ENCODE measurements around the gene TMEM212.
A peak's percentile ranks its signal among the peaks of the same experiment; 100 is the strongest.

The TMEM212 gene

GRCh38 chr3:171865191-171865865 is 22.2 kb downstream of the TMEM212 start:
- H3K79me1 ChIP-seq (replicated peaks; ENCODE audit: low read length, poor library complexity, severe bottlenecking): no peaks in the 10 kb centered on the region
- H4K8ac ChIP-seq (ENCODE audit: low read length): no peak overlapping the region
- H3K18ac ChIP-seq (ENCODE audit: low read depth in 1 of 2, low read length in 2 of 2): peak overlapping the region in 1 of 2 experiments; percentile 7
- DNase-seq: peak; percentile 53
- peak overlapping the region; percentile 40 for H2AK5ac ChIP-seq (ENCODE audit: low read length, severe bottlenecking)
- no peaks in the 10 kb centered on the region for H3K36me3 ChIP-seq (ENCODE audit: control insufficient read depth in 1 of 2, insufficient read depth in 2 of 2, low read depth in 1 of 2, low read length in 2 of 2)
- no peaks in the 10 kb centered on the region for H3K27me3 ChIP-seq (ENCODE audit: control insufficient read depth in 1 of 2, insufficient read depth in 1 of 2, low read length in 2 of 2)
- H3K9me3 ChIP-seq (ENCODE audit: control insufficient read depth, low read length): no peaks in the 10 kb centered on the region
- H3K9ac ChIP-seq (ENCODE audit: low read length): no peak overlapping the region
- H3K27ac ChIP-seq (ENCODE audit: low read length, poor library complexity, severe bottlenecking): no peak overlapping the region
- H2BK15ac ChIP-seq (ENCODE audit: low read depth, poor library complexity, severe bottlenecking): no peak overlapping the region
- H2BK120ac ChIP-seq (ENCODE audit: low read depth, low read length): no peak overlapping the region
- peak overlapping the region in 1 of 2 experiments; percentile 70 for H2BK12ac ChIP-seq (ENCODE audit: low read length in 2 of 2)
- H3K4me3 ChIP-seq (ENCODE audit: insufficient read depth in 1 of 2, low read depth in 1 of 2, low read length in 2 of 2): no peak overlapping the region
- no peak overlapping the region for H2AFZ ChIP-seq (ENCODE audit: low read depth, low read length)
- no peak overlapping the region for H3K4me2 ChIP-seq (ENCODE audit: low read length, poor library complexity, severe bottlenecking)
- H3K4me1 ChIP-seq (ENCODE audit: control insufficient read depth, insufficient read depth, low read depth, low read length): peaks cover 2% of the 10 kb centered on the region
- 57% methylated on average over 3 of the region's 5 CpGs for WGBS
- no peak overlapping the region for H3K23ac ChIP-seq (ENCODE audit: low read length in 2 of 2)
- H2BK5ac ChIP-seq (ENCODE audit: low read depth, low read length, poor library complexity, severe bottlenecking): no peak overlapping the region
- H3K14ac ChIP-seq (ENCODE audit: low read length in 2 of 2): no peak overlapping the region
- H4K91ac ChIP-seq (ENCODE audit: low read length): peak overlapping the region; percentile 52
- H3K4ac ChIP-seq (ENCODE audit: low read depth in 1 of 2, low read length in 2 of 2): peak overlapping the region in 1 of 2 experiments; percentile 47

- DNase-seq: no peak
- Histone ChIP-seq H3K23ac (ENCODE audit: low read length in 2 of 2) (no peak overlapping the region), H3K36me3 (ENCODE audit: control insufficient read depth in 1 of 2, insufficient read depth in 2 of 2, low read depth in 1 of 2, low read length in 2 of 2) (no peaks in the 10 kb centered on the region), H3K27me3 (ENCODE audit: control insufficient read depth in 1 of 2, insufficient read depth in 1 of 2, low read length in 2 of 2) (no peaks in the 10 kb centered on the region), H3K18ac (ENCODE audit: low read depth in 1 of 2, low read length in 2 of 2) (no peak overlapping the region), H3K79me1 (replicated peaks; ENCODE audit: low read length, poor library complexity, severe bottlenecking) (no peaks in the 10 kb centered on the region), H2BK12ac (ENCODE audit: low read length in 2 of 2) (no peak overlapping the region), H2BK5ac (ENCODE audit: low read depth, low read length, poor library complexity, severe bottlenecking) (no peak overlapping the region), H2AK5ac (ENCODE audit: low read length, severe bottlenecking) (no peak overlapping the region), H3K4me2 (ENCODE audit: low read length, poor library complexity, severe bottlenecking) (no peak overlapping the region), H2BK120ac (ENCODE audit: low read depth, low read length) (no peak overlapping the region), H3K4ac (ENCODE audit: low read depth in 1 of 2, low read length in 2 of 2) (no peak overlapping the region), H3K9ac (ENCODE audit: low read length) (no peak overlapping the region), H3K4me3 (ENCODE audit: insufficient read depth in 1 of 2, low read depth in 1 of 2, low read length in 2 of 2) (no peak overlapping the region), H3K9me3 (ENCODE audit: control insufficient read depth, low read length) (no peaks in the 10 kb centered on the region), H3K4me1 (ENCODE audit: control insufficient read depth, insufficient read depth, low read depth, low read length) (peaks cover 3% of the 10 kb centered on the region), H2BK15ac (ENCODE audit: low read depth, poor library complexity, severe bottlenecking) (no peak overlapping the region), H2AFZ (ENCODE audit: low read depth, low read length) (no peak overlapping the region), H4K8ac (ENCODE audit: low read length) (no peak overlapping the region), H3K27ac (ENCODE audit: low read length, poor library complexity, severe bottlenecking) (no peak overlapping the region), H4K91ac (ENCODE audit: low read length) (no peak overlapping the region), H3K14ac (ENCODE audit: low read length in 2 of 2) (no peak overlapping the region)
- 84% methylated on average over 5 of the region's 5 CpGs for WGBS
These were observed 24.8 kb downstream of the TMEM212 start for GRCh38 chr3:171867981-171868380.

GRCh38 chr3:171871392-171872274 is 28.5 kb downstream of the TMEM212 start:
- Histone ChIP-seq H3K9ac (ENCODE audit: low read length) (no peak overlapping the region), H3K14ac (ENCODE audit: low read length in 2 of 2) (no peak overlapping the region), H2BK15ac (ENCODE audit: low read depth, poor library complexity, severe bottlenecking) (no peak overlapping the region), H3K9me3 (ENCODE audit: control insufficient read depth, low read length) (no peaks in the 10 kb centered on the region), H4K8ac (ENCODE audit: low read length) (no peak overlapping the region), H3K4me3 (ENCODE audit: insufficient read depth in 1 of 2, low read depth in 1 of 2, low read length in 2 of 2) (no peak overlapping the region), H2AFZ (ENCODE audit: low read depth, low read length) (no peak overlapping the region), H3K4me1 (ENCODE audit: control insufficient read depth, insufficient read depth, low read depth, low read length) (peaks cover 10% of the 10 kb centered on the region), H3K4me2 (ENCODE audit: low read length, poor library complexity, severe bottlenecking) (no peak overlapping the region), H2BK12ac (ENCODE audit: low read length in 2 of 2) (no peak overlapping the region), H2BK5ac (ENCODE audit: low read depth, low read length, poor library complexity, severe bottlenecking) (no peak overlapping the region), H2AK5ac (ENCODE audit: low read length, severe bottlenecking) (no peak overlapping the region), H4K91ac (ENCODE audit: low read length) (no peak overlapping the region), H3K4ac (ENCODE audit: low read depth in 1 of 2, low read length in 2 of 2) (no peak overlapping the region), H3K23ac (ENCODE audit: low read length in 2 of 2) (no peak overlapping the region), H2BK120ac (ENCODE audit: low read depth, low read length) (no peak overlapping the region), H3K79me1 (replicated peaks; ENCODE audit: low read length, poor library complexity, severe bottlenecking) (no peaks in the 10 kb centered on the region), H3K18ac (ENCODE audit: low read depth in 1 of 2, low read length in 2 of 2) (no peak overlapping the region), H3K27ac (ENCODE audit: low read length, poor library complexity, severe bottlenecking) (no peak overlapping the region), H3K27me3 (ENCODE audit: control insufficient read depth in 1 of 2, insufficient read depth in 1 of 2, low read length in 2 of 2) (no peaks in the 10 kb centered on the region), H3K36me3 (ENCODE audit: control insufficient read depth in 1 of 2, insufficient read depth in 2 of 2, low read depth in 1 of 2, low read length in 2 of 2) (no peaks in the 10 kb centered on the region)
- WGBS: 90% methylated on average over 7 of the region's 8 CpGs
- peak; percentile 45 for DNase-seq

GRCh38 chr3:171873580-171873979 is 30.4 kb downstream of the TMEM212 start:
- no peak overlapping the region for H3K4me3 ChIP-seq (ENCODE audit: insufficient read depth in 1 of 2, low read depth in 1 of 2, low read length in 2 of 2)
- no peaks in the 10 kb centered on the region for H3K36me3 ChIP-seq (ENCODE audit: control insufficient read depth in 1 of 2, insufficient read depth in 2 of 2, low read depth in 1 of 2, low read length in 2 of 2)
- no peak overlapping the region for H2AFZ ChIP-seq (ENCODE audit: low read depth, low read length)
- H3K4me1 ChIP-seq (ENCODE audit: control insufficient read depth, insufficient read depth, low read depth, low read length): peaks cover 13% of the 10 kb centered on the region
- H3K27me3 ChIP-seq (ENCODE audit: control insufficient read depth in 1 of 2, insufficient read depth in 1 of 2, low read length in 2 of 2): no peaks in the 10 kb centered on the region
- no peak overlapping the region for H2BK120ac ChIP-seq (ENCODE audit: low read depth, low read length)
- no peaks in the 10 kb centered on the region for H3K79me1 ChIP-seq (replicated peaks; ENCODE audit: low read length, poor library complexity, severe bottlenecking)
- 0% methylated on average over 1 of the region's 1 CpG for WGBS
- H2BK5ac ChIP-seq (ENCODE audit: low read depth, low read length, poor library complexity, severe bottlenecking): peak overlapping the region; percentile 37
- peak overlapping the region in 1 of 2 experiments; percentile 42 for H2BK12ac ChIP-seq (ENCODE audit: low read length in 2 of 2)
- peak; percentile 94 for DNase-seq
- peak overlapping the region; percentile 99 for H3K27ac ChIP-seq (ENCODE audit: low read length, poor library complexity, severe bottlenecking)
- no peak overlapping the region for H3K23ac ChIP-seq (ENCODE audit: low read length in 2 of 2)
- H3K9me3 ChIP-seq (ENCODE audit: control insufficient read depth, low read length): no peaks in the 10 kb centered on the region
- H3K18ac ChIP-seq (ENCODE audit: low read depth in 1 of 2, low read length in 2 of 2): peak overlapping the region in 1 of 2 experiments; percentile 30
- no peak overlapping the region for H3K4me2 ChIP-seq (ENCODE audit: low read length, poor library complexity, severe bottlenecking)
- peak overlapping the region; percentile 69 for H3K9ac ChIP-seq (ENCODE audit: low read length)
- peak overlapping the region in 1 of 2 experiments; percentile 88 for H3K4ac ChIP-seq (ENCODE audit: low read depth in 1 of 2, low read length in 2 of 2)
- no peak overlapping the region for H4K8ac ChIP-seq (ENCODE audit: low read length)
- no peak overlapping the region for H4K91ac ChIP-seq (ENCODE audit: low read length)
- peak overlapping the region; percentile 88 for H2AK5ac ChIP-seq (ENCODE audit: low read length, severe bottlenecking)
- no peak overlapping the region for H3K14ac ChIP-seq (ENCODE audit: low read length in 2 of 2)
- no peak overlapping the region for H2BK15ac ChIP-seq (ENCODE audit: low read depth, poor library complexity, severe bottlenecking)

All from mesenchymal stem cell (in vitro differentiated cells and primary cell).